Left ventricle myocardium inferior (tissue), 1 donor: ENCODE measurements around the gene SEPSECS. TPM values are rescaled to one million over a fixed set of nuclear protein-coding genes. Genes with fewer than 3 reads are reported as not detected.

Experiments
- DNase-seq: peaks from one replicate; pipeline ENCODE4 v3.0.0-alpha.2; 2020
- H3K27ac ChIP-seq: fragments of 200-600 bp; replicated peaks from 2 replicates; pipeline ENCODE4 v1.8.0; 2021
- H3K27me3 ChIP-seq: fragments of 200-600 bp; 2 replicates; pipeline ENCODE4 v1.8.0; 2021; ENCODE audit warnings: low read depth
- H3K36me3 ChIP-seq: fragments of 200-600 bp; 2 replicates; pipeline ENCODE4 v1.8.0; 2021
- H3K4me1 ChIP-seq: fragments of 200-600 bp; 2 replicates; pipeline ENCODE4 v1.8.0; 2021
- H3K4me3 ChIP-seq: fragments of 200-600 bp; 2 replicates; pipeline ENCODE4 v1.8.0; 2021; ENCODE audit warnings: mild to moderate bottlenecking, moderate library complexity
- H3K9me3 ChIP-seq: fragments of 200-600 bp; replicated peaks from 2 replicates; pipeline ENCODE4 v1.8.0; 2021
- CTCF ChIP-seq: fragments of 200-600 bp; IDR thresholded peaks from 2 replicates; pipeline ENCODE4 v1.8.0; 2021; ENCODE audit warnings: antibody characterized with exemption, mild to moderate bottlenecking, borderline replicate concordance
- intact Hi-C: fragments of 100-400 bp; cut with micrococcal nuclease; formaldehyde crosslinking; loops from one replicate; pipeline ENCODE4 v1.11.0; 2022
- total RNA-seq: library from RNA; stranded (reverse); fragmentation: NEBNext Ultra II Directional; extraction: Animal tissue kit (Norgen Biotek cat#: 25700); gene quantifications from one replicate; pipeline ENCODE4 v1.2.1, GENCODE V29; 2021
- donor health status: DM: no; HTN: yes; CAD: no; lungs with severe emphysema.

The SEPSECS gene
- total RNA-seq, 1 donor from 2014 or later = 4.9 TPM

- DNase-seq = no peak
- Histone ChIP-seq H3K9me3 (no peaks in the 10 kb centered on the region), H3K4me3 (no peak overlapping the region), H3K36me3 (peaks cover 7% of the 10 kb centered on the region), H3K27ac (no peak overlapping the region), H3K4me1 (peaks cover 22% of the 10 kb centered on the region), H3K27me3 (no peaks in the 10 kb centered on the region)
- TF ChIP-seq CTCF = no peak
- intact Hi-C loops = no loop called here
Measured at GRCh38 chr4:25155947-25156346, 4.3 kb downstream of the SEPSECS start.

- H3K9me3 ChIP-seq = no peaks in the 10 kb centered on the region
- no peaks in the 10 kb centered on the region for H3K27me3 ChIP-seq
- no peak for DNase-seq
- intact Hi-C loops = no loop called here
- no peak overlapping the region for H3K27ac ChIP-seq
- peaks cover 12% of the 10 kb centered on the region for H3K4me1 ChIP-seq
- H3K36me3 ChIP-seq = peaks cover 12% of the 10 kb centered on the region
- no peak overlapping the region for H3K4me3 ChIP-seq
- no peak for TF ChIP-seq CTCF
Measured at GRCh38 chr4:25154594-25155265, 5.5 kb downstream of the SEPSECS start.

- DNase-seq = no peak
- intact Hi-C loops = loop anchor here (10.0 kb wide), 1 partner anchor 161 kb away; no protein-coding TSS in a partner anchor
- Histone ChIP-seq H3K36me3 (peaks cover 22% of the 10 kb centered on the region), H3K9me3 (no peaks in the 10 kb centered on the region), H3K4me1 (peaks cover 12% of the 10 kb centered on the region), H3K27ac (no peak overlapping the region), H3K27me3 (no peaks in the 10 kb centered on the region), H3K4me3 (no peak overlapping the region)
- no peak for TF ChIP-seq CTCF
Measured at GRCh38 chr4:25146076-25146475, 14.2 kb downstream of the SEPSECS start.

- no peak overlapping the region for H3K4me3 ChIP-seq
- no peaks in the 10 kb centered on the region for H3K9me3 ChIP-seq
- TF ChIP-seq CTCF = peak; percentile 72
- DNase-seq = no peak
- H3K27ac ChIP-seq = no peak overlapping the region
- intact Hi-C loops = loop anchor here (10.0 kb wide), 1 partner anchor 160 kb away; no protein-coding TSS in a partner anchor
- H3K27me3 ChIP-seq = no peaks in the 10 kb centered on the region
- peaks cover 12% of the 10 kb centered on the region for H3K4me1 ChIP-seq
- H3K36me3 ChIP-seq = peaks cover 15% of the 10 kb centered on the region
Measured at GRCh38 chr4:25144870-25145481, 15.3 kb downstream of the SEPSECS start.

- Histone ChIP-seq H3K27ac (no peak overlapping the region), H3K36me3 (peaks cover 28% of the 10 kb centered on the region), H3K9me3 (no peaks in the 10 kb centered on the region), H3K4me3 (no peak overlapping the region), H3K4me1 (peaks cover 12% of the 10 kb centered on the region), H3K27me3 (no peaks in the 10 kb centered on the region)
- intact Hi-C loops = loop anchor here (10.0 kb wide), 1 partner anchor 158 kb away; no protein-coding TSS in a partner anchor
- TF ChIP-seq CTCF = no peak
- DNase-seq = no peak
Measured at GRCh38 chr4:25142468-25142867, 17.8 kb downstream of the SEPSECS start.
